ENCODE results near the gene CCDC93.

The CCDC93 gene

GRCh38 chr2:117997872-117998454 is 15.9 kb downstream of the CCDC93 start:
- no peak for DNase-seq (ENCODE audit: low read depth)
- H3K4me3 ChIP-seq (ENCODE audit: low read depth, low read length): no peak overlapping the region
- TF ChIP-seq CTCF (IDR thresholded peaks at IDR 0.05; ENCODE audit: insufficient read depth, low read depth, low read length, missing control alignments): no peak

- DNase-seq (ENCODE audit: low read depth): no peak
- no peak overlapping the region for H3K4me3 ChIP-seq (ENCODE audit: low read depth, low read length)
- no peak for TF ChIP-seq CTCF (IDR thresholded peaks at IDR 0.05; ENCODE audit: insufficient read depth, low read depth, low read length, missing control alignments)
Observed at GRCh38 chr2:117996525-117996924, 17.3 kb downstream of the CCDC93 start.

GRCh38 chr2:117994729-117995128 is 19.1 kb downstream of the CCDC93 start:
- TF ChIP-seq CTCF (IDR thresholded peaks at IDR 0.05; ENCODE audit: insufficient read depth, low read depth, low read length, missing control alignments): no peak
- no peak for DNase-seq (ENCODE audit: low read depth)
- no peak overlapping the region for H3K4me3 ChIP-seq (ENCODE audit: low read depth, low read length)

- no peak for TF ChIP-seq CTCF (IDR thresholded peaks at IDR 0.05; ENCODE audit: insufficient read depth, low read depth, low read length, missing control alignments)
- DNase-seq (ENCODE audit: low read depth): no peak
Observed at GRCh38 chr2:117989854-117990438, 23.9 kb downstream of the CCDC93 start.

GRCh38 chr2:117987121-117987520 is 26.7 kb downstream of the CCDC93 start:
- DNase-seq (ENCODE audit: low read depth): no peak
- TF ChIP-seq CTCF (IDR thresholded peaks at IDR 0.05; ENCODE audit: insufficient read depth, low read depth, low read length, missing control alignments): no peak
- no peak overlapping the region for H3K4me3 ChIP-seq (ENCODE audit: low read depth, low read length)

More at GRCh38 chr2:117989854-117990438, 23.9 kb downstream of the CCDC93 start:
- H3K4me3 ChIP-seq (ENCODE audit: low read depth, low read length): no peak overlapping the region

GRCh38 chr2:117985092-117985491 is 28.8 kb downstream of the CCDC93 start:
- no peak overlapping the region for H3K4me3 ChIP-seq (ENCODE audit: low read depth, low read length)
- DNase-seq (ENCODE audit: low read depth): no peak
- TF ChIP-seq CTCF (IDR thresholded peaks at IDR 0.05; ENCODE audit: insufficient read depth, low read depth, low read length, missing control alignments): no peak

- no peak for TF ChIP-seq CTCF (IDR thresholded peaks at IDR 0.05; ENCODE audit: insufficient read depth, low read depth, low read length, missing control alignments)
Observed at GRCh38 chr2:117984208-117984607, 29.7 kb downstream of the CCDC93 start.

More at GRCh38 chr2:117984208-117984607, 29.7 kb downstream of the CCDC93 start:
- H3K4me3 ChIP-seq (ENCODE audit: low read depth, low read length): no peak overlapping the region
- no peak for DNase-seq (ENCODE audit: low read depth)
